MM.1S (cell line): ENCODE measurements around the gene KIF1C.

Experiments
- DNase-seq: peaks from one replicate; pipeline ENCODE4 v3.0.0-alpha.2; 2015
- H2AFZ ChIP-seq: fragments of 300-600 bp; sonication (generic); 2 replicates; pipeline ENCODE4 v1.6.0; 2016; ENCODE audit warnings: antibody characterized with exemption, low read length
- H3F3A ChIP-seq: fragments of 300-600 bp; sonication (generic); 2 replicates; pipeline ENCODE4 v1.6.1; 2016; ENCODE audit warnings: mild to moderate bottlenecking, antibody characterized with exemption, low read length, moderate library complexity, mixed read lengths; ENCODE audit not compliant: insufficient read depth
- H3K27ac ChIP-seq: fragments of 300-600 bp; sonication (generic); 2 replicates; pipeline ENCODE4 v1.5.1; 2016; ENCODE audit warnings: mild to moderate bottlenecking, low read length
- H3K27me3 ChIP-seq: fragments of 300-600 bp; sonication (generic); replicated peaks from 2 replicates; pipeline ENCODE4 v1.6.0; 2016; ENCODE audit warnings: low read length; ENCODE audit not compliant: insufficient read depth
- H3K36me3 ChIP-seq: fragments of 300-600 bp; sonication (generic); replicated peaks from 2 replicates; pipeline ENCODE4 v1.6.1; 2016; ENCODE audit warnings: mild to moderate bottlenecking, low read length, mixed read lengths; ENCODE audit not compliant: insufficient read depth
- H3K4me1 ChIP-seq: fragments of 300-600 bp; sonication (generic); 2 replicates; pipeline ENCODE4 v1.6.1; 2016; ENCODE audit warnings: low read length, mixed read lengths
- H3K4me2 ChIP-seq: fragments of 300-600 bp; sonication (generic); 2 replicates; pipeline ENCODE4 v1.6.0; 2016; ENCODE audit warnings: low read depth, low read length
- H3K4me3 ChIP-seq: fragments of 300-600 bp; sonication (generic); 2 replicates; pipeline ENCODE4 v1.5.1; 2016; ENCODE audit warnings: low read length, mixed read lengths
- H3K79me2 ChIP-seq: fragments of 300-600 bp; sonication (generic); 2 replicates; pipeline ENCODE4 v1.6.1; 2016; ENCODE audit warnings: mixed run types, low read length, mixed read lengths
- H3K9ac ChIP-seq: fragments of 300-600 bp; sonication (generic); 2 replicates; pipeline ENCODE4 v1.6.1; 2016; ENCODE audit warnings: low read length, mixed read lengths
- H3K9me2 ChIP-seq: fragments of 300-600 bp; sonication (generic); replicated peaks from 2 replicates; pipeline ENCODE4 v1.6.1; 2016; ENCODE audit warnings: mild to moderate bottlenecking, low read length, mixed read lengths; ENCODE audit not compliant: insufficient read depth
- H3K9me3 ChIP-seq: fragments of 300-600 bp; sonication (generic); replicated peaks from 2 replicates; pipeline ENCODE4 v1.6.1; 2016; ENCODE audit warnings: mild to moderate bottlenecking, low read length, mixed read lengths; ENCODE audit not compliant: insufficient read depth
- H4K20me1 ChIP-seq: fragments of 300-600 bp; sonication (generic); 2 replicates; pipeline ENCODE4 v1.6.1; 2016; ENCODE audit warnings: mild to moderate bottlenecking, low read length, moderate library complexity, mixed read lengths; ENCODE audit not compliant: insufficient read depth
- EZH2 ChIP-seq: fragments of 300-600 bp; sonication (generic); optimal IDR thresholded peaks from 2 replicates; pipeline ENCODE3; 2017; ENCODE audit warnings: low read depth, mild to moderate bottlenecking, antibody characterized with exemption, low read length, mixed read lengths
- EZH2phosphoT487 ChIP-seq: fragments of 300-600 bp; sonication (generic); IDR thresholded peaks from 2 replicates; pipeline ENCODE4 v1.6.1; 2018; ENCODE audit warnings: antibody characterized with exemption, low read length
- TF ChIP-seq, protein P1 (sequence below): fragments of 300-600 bp; sonication (generic); IDR thresholded peaks from 2 replicates; pipeline ENCODE4 v1.5.1; 2016; ENCODE audit warnings: antibody characterized with exemption, low read length, mixed read lengths

The KIF1C gene

GRCh38 chr17:5014357-5014756 is 16.6 kb downstream of the KIF1C start:
- Histone ChIP-seq H3K4me2 (no peak overlapping the region), H3K9ac (no peak overlapping the region), H3K9me3 (no peaks in the 10 kb centered on the region), H4K20me1 (no peaks in the 10 kb centered on the region), H3F3A (no peaks in the 10 kb centered on the region), H3K79me2 (no peaks in the 10 kb centered on the region), H3K27ac (no peak overlapping the region), H3K4me3 (no peak overlapping the region), H3K36me3 (no peaks in the 10 kb centered on the region), H2AFZ (no peak overlapping the region), H3K9me2 (no peaks in the 10 kb centered on the region), H3K27me3 (no peaks in the 10 kb centered on the region), H3K4me1 (no peaks in the 10 kb centered on the region)
- DNase-seq: no peak
- TF ChIP-seq EZH2phosphoT487: no peak
- TF ChIP-seq, protein P1, sequence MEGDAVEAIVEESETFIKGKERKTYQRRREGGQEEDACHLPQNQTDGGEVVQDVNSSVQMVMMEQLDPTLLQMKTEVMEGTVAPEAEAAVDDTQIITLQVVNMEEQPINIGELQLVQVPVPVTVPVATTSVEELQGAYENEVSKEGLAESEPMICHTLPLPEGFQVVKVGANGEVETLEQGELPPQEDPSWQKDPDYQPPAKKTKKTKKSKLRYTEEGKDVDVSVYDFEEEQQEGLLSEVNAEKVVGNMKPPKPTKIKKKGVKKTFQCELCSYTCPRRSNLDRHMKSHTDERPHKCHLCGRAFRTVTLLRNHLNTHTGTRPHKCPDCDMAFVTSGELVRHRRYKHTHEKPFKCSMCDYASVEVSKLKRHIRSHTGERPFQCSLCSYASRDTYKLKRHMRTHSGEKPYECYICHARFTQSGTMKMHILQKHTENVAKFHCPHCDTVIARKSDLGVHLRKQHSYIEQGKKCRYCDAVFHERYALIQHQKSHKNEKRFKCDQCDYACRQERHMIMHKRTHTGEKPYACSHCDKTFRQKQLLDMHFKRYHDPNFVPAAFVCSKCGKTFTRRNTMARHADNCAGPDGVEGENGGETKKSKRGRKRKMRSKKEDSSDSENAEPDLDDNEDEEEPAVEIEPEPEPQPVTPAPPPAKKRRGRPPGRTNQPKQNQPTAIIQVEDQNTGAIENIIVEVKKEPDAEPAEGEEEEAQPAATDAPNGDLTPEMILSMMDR: no peak
- no peak for TF ChIP-seq EZH2

DNA sequence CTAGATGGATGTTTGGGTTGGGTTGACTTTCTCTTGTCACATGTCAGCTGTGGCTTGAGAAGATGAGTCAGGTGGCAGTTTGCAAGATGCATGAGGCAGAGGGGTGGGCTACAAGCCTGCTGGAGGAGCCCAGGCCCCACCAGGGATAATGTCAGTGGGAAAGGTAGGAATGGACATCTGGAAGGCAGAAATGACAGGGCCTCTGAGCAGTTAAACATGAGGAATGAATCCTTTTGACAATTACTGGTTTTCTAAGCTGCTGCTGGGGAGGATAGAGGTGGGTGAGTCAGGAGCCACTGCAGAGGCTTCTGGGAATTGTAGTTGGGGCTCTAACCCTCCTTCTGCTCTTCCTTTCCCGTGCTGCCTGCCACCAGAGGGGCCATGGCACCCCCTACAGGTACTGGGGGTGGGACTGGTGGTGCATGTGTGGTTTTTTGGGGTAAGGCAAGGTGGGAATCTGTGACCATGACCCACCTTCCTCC is 21.8 kb downstream of the KIF1C start:
- no peaks in the 10 kb centered on the region for H3K36me3 ChIP-seq

DNA sequence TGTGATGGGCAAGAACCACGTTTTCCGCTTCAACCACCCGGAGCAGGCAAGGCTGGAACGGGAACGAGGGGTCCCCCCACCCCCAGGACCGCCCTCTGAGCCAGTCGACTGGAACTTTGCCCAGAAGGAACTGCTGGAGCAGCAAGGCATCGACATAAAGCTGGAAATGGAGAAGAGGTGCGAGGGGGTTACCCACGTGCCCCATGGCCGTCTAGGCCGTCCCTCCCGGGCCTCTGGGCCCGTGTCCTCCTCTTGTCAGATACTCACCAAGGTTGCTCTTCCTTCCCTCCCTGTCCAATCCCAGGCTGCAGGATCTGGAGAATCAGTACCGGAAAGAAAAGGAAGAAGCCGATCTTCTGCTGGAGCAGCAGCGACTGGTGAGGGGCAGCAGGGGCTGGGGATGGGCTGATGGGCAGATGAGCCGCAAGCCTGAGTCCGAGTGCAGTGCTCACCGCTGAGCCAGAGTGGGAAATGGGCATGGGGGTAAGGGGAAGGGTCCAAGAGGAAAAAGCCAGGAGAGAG is 22.8 kb downstream of the KIF1C start:
- Histone ChIP-seq H3K36me3 (no peaks in the 10 kb centered on the region), H2AFZ (no peak overlapping the region), H3K79me2 (no peaks in the 10 kb centered on the region)

More for the DNA sequence above, 21.8 kb downstream of the KIF1C start:
- no peak overlapping the region for H3K4me2 ChIP-seq
- H3K9me2 ChIP-seq: no peaks in the 10 kb centered on the region
- H3K9ac ChIP-seq: no peak overlapping the region
- H3K79me2 ChIP-seq: no peaks in the 10 kb centered on the region
- no peaks in the 10 kb centered on the region for H3F3A ChIP-seq
- H3K27ac ChIP-seq: no peak overlapping the region
- H2AFZ ChIP-seq: no peak overlapping the region
- H3K4me3 ChIP-seq: no peak overlapping the region
- no peaks in the 10 kb centered on the region for H3K27me3 ChIP-seq
- no peaks in the 10 kb centered on the region for H3K9me3 ChIP-seq
- H4K20me1 ChIP-seq: no peaks in the 10 kb centered on the region
- no peaks in the 10 kb centered on the region for H3K4me1 ChIP-seq
- TF ChIP-seq, protein P1: no peak
- TF ChIP-seq EZH2 (no peak), EZH2phosphoT487 (no peak)
- no peak for DNase-seq

More for the DNA sequence above, 22.8 kb downstream of the KIF1C start:
- Histone ChIP-seq H3K27ac (no peak overlapping the region), H3K27me3 (no peaks in the 10 kb centered on the region), H3K4me1 (no peaks in the 10 kb centered on the region), H4K20me1 (no peaks in the 10 kb centered on the region), H3F3A (no peaks in the 10 kb centered on the region), H3K4me3 (no peak overlapping the region), H3K9me2 (no peaks in the 10 kb centered on the region), H3K9me3 (no peaks in the 10 kb centered on the region), H3K9ac (no peak overlapping the region), H3K4me2 (no peak overlapping the region)
- TF ChIP-seq EZH2phosphoT487 (no peak), EZH2 (no peak)
- TF ChIP-seq, protein P1: no peak
- DNase-seq: no peak
